Measurements from ENCODE around the gene CFAP61.

DNA sequence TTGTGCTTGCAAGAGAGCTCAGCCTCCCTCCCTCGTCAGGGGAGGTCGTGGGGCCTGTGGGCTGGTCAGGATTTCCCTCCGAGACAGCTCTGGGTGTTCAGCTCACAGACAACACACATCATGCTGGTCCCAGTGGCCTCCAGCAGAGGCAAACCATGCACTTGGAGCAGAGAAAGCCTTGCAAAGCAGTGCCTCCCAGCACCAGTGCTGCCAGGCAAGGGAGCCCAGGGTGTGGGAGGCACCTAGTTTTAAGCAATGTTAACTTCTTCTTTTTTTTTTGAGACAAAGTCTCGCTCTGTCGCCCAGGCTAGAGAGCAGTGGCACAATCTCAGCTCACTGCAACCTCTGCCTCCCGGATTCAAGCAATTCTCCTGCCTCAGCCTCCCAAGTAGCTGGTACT, 281.5 kb downstream of the CFAP61 start:
- TF ChIP-seq EZH2 (IDR thresholded peaks at IDR 0.05; ENCODE audit: low read depth, unreplicated experiment) (no peak), EZH2phosphoT487 (IDR thresholded peaks at IDR 0.05; ENCODE audit: unreplicated experiment) (no peak), ZNF114 (CRISPR knock-in tag; IDR thresholded peaks at IDR 0.05) (no peak), POLR2AphosphoS5 (IDR thresholded peaks at IDR 0.05; ENCODE audit: low read depth) (no peak)
- TF ChIP-seq, protein P1, sequence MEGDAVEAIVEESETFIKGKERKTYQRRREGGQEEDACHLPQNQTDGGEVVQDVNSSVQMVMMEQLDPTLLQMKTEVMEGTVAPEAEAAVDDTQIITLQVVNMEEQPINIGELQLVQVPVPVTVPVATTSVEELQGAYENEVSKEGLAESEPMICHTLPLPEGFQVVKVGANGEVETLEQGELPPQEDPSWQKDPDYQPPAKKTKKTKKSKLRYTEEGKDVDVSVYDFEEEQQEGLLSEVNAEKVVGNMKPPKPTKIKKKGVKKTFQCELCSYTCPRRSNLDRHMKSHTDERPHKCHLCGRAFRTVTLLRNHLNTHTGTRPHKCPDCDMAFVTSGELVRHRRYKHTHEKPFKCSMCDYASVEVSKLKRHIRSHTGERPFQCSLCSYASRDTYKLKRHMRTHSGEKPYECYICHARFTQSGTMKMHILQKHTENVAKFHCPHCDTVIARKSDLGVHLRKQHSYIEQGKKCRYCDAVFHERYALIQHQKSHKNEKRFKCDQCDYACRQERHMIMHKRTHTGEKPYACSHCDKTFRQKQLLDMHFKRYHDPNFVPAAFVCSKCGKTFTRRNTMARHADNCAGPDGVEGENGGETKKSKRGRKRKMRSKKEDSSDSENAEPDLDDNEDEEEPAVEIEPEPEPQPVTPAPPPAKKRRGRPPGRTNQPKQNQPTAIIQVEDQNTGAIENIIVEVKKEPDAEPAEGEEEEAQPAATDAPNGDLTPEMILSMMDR (conservative IDR thresholded peaks at IDR 0.05; ENCODE audit: low read depth in 2 of 2) = no peak
- TF ChIP-seq, protein P2, sequence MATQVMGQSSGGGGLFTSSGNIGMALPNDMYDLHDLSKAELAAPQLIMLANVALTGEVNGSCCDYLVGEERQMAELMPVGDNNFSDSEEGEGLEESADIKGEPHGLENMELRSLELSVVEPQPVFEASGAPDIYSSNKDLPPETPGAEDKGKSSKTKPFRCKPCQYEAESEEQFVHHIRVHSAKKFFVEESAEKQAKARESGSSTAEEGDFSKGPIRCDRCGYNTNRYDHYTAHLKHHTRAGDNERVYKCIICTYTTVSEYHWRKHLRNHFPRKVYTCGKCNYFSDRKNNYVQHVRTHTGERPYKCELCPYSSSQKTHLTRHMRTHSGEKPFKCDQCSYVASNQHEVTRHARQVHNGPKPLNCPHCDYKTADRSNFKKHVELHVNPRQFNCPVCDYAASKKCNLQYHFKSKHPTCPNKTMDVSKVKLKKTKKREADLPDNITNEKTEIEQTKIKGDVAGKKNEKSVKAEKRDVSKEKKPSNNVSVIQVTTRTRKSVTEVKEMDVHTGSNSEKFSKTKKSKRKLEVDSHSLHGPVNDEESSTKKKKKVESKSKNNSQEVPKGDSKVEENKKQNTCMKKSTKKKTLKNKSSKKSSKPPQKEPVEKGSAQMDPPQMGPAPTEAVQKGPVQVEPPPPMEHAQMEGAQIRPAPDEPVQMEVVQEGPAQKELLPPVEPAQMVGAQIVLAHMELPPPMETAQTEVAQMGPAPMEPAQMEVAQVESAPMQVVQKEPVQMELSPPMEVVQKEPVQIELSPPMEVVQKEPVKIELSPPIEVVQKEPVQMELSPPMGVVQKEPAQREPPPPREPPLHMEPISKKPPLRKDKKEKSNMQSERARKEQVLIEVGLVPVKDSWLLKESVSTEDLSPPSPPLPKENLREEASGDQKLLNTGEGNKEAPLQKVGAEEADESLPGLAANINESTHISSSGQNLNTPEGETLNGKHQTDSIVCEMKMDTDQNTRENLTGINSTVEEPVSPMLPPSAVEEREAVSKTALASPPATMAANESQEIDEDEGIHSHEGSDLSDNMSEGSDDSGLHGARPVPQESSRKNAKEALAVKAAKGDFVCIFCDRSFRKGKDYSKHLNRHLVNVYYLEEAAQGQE (IDR thresholded peaks at IDR 0.05; ENCODE audit: unreplicated experiment) = no peak

Measured in GM23338 (cell line).